ENCODE measurements around the gene TSPAN10. TPM values are rescaled to one million over a fixed set of nuclear protein-coding genes. Genes with fewer than 3 reads are reported as not detected.

Gene TSPAN10
- total RNA-seq, 1 donor, result 4.5 TPM

DNA sequence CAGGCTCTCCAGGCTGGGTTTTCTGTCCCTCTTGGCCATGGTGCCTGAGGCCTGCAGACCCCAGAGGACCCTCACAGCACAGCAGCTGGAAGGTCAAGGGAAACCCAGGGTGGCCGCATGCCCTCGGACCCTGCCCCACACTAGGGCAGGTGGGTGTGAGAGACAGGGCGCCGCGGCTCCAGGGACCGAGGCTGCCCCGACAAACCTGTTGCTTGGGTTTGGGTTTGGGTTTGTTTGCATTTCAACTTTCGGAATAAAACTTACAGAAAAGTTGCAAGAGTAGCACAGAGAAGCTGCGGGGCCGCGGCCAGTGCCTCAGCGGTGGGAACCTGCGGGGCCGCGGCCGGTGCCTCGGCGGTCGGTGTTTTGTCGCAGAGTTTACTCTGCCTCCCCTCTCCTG is 54.6 kb downstream of the TSPAN10 start:
- no peak overlapping the region for H3K4me3 ChIP-seq (ENCODE audit: low read depth, low read length)
- DNase-seq (ENCODE audit: low read depth), result no peak
- TF ChIP-seq, protein P1, sequence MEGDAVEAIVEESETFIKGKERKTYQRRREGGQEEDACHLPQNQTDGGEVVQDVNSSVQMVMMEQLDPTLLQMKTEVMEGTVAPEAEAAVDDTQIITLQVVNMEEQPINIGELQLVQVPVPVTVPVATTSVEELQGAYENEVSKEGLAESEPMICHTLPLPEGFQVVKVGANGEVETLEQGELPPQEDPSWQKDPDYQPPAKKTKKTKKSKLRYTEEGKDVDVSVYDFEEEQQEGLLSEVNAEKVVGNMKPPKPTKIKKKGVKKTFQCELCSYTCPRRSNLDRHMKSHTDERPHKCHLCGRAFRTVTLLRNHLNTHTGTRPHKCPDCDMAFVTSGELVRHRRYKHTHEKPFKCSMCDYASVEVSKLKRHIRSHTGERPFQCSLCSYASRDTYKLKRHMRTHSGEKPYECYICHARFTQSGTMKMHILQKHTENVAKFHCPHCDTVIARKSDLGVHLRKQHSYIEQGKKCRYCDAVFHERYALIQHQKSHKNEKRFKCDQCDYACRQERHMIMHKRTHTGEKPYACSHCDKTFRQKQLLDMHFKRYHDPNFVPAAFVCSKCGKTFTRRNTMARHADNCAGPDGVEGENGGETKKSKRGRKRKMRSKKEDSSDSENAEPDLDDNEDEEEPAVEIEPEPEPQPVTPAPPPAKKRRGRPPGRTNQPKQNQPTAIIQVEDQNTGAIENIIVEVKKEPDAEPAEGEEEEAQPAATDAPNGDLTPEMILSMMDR (IDR thresholded peaks at IDR 0.05; ENCODE audit: insufficient read depth, low read length), result no peak

DNA sequence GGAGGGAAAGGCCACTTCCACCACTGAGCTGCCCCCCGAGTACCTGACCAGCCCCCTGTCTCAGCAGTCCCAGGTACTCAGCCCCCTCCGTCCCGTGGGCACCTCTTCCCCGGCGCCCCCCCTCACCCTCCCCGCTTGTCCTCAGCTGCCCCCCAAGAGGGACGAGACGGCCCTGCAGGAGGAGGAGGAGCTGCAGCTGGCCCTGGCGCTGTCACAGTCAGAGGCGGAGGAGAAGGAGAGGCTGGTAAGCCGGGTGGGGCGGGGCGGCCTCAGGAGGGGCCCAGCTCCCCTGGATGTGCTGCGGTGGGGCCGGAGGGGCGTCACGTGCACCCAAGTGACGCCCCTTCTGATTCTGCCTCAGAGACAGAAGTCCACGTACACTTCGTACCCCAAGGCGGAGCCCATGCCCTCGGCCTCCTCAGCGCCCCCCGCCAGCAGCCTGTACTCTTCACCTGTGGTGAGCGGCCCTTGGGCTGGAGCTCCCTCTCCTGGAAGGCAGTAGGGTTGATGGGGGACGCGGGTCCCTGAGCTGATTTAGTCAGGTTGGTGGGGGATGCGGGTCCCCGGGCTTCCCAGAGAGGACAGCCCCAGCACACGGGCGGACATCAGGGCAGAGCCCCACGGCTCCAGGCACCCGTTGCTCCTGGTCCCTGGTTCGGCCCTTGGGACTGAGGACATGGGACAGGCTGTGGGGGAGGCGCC is 56.7 kb downstream of the TSPAN10 start:
- TF ChIP-seq, protein P1 (IDR thresholded peaks at IDR 0.05; ENCODE audit: insufficient read depth, low read length), result no peak
- H3K4me3 ChIP-seq (ENCODE audit: low read depth, low read length), result no peak overlapping the region
- no peak for DNase-seq (ENCODE audit: low read depth)

DNA sequence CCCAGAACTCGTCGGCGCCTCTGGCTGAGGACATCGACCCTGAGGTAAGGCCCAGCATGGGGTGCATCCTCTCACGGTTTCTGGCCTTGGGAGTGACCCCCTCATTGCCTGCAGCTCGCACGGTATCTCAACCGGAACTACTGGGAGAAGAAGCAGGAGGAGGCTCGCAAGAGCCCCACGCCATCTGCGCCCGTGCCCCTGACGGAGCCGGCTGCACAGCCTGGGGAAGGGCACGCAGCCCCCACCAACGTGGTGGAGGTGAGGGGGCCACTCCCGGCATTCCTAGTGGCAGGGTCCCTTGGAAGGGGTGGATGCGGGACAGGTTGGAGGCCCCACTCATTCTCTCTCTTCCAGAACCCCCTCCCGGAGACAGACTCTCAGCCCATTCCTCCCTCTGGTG is 57.8 kb downstream of the TSPAN10 start:
- TF ChIP-seq, protein P1 (IDR thresholded peaks at IDR 0.05; ENCODE audit: insufficient read depth, low read length), result no peak
- DNase-seq (ENCODE audit: low read depth), result no peak
- H3K4me3 ChIP-seq (ENCODE audit: low read depth, low read length), result no peak overlapping the region

DNA sequence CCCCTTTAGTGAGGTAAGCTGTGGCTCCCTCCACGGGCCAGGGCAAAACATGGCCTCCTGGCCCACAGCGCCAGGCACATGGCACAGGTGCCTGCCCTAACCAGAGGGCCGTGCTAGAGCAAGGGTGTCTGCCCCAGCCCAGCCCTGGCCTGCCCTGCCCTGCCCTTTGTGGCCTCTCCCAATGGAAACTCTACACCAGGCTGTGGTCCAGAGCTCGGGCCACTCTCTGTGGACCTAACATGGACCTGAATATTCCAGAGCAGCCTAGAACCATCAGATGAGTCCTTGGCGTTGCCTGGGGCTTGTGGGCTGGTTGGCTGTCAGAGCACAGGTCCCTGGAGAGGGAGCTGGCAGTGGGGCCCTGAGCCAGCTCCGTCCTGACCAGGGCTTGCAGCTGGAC is 58.2 kb downstream of the TSPAN10 start:
- no peak for DNase-seq (ENCODE audit: low read depth)
- TF ChIP-seq, protein P1 (IDR thresholded peaks at IDR 0.05; ENCODE audit: insufficient read depth, low read length), result no peak
- H3K4me3 ChIP-seq (ENCODE audit: low read depth, low read length), result no peak overlapping the region

DNA sequence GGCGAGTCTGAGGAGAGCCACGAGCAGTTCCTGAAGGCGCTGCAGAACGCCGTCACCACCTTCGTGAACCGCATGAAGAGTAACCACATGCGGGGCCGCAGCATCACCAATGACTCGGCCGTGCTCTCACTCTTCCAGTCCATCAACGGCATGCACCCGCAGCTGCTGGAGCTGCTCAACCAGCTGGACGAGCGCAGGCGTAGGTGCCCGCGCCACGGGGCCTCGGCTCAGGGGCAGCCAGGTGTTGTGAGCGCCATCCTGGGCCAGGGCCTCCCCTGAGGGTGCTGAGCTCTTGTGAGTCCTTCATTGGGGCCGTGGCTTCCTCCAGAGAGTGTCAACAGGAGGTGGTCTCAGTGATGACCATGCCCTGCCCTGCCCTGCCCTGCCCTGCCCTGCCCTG is 58.8 kb downstream of the TSPAN10 start:
- no peak overlapping the region for H3K4me3 ChIP-seq (ENCODE audit: low read depth, low read length)
- DNase-seq (ENCODE audit: low read depth), result no peak
- TF ChIP-seq, protein P1 (IDR thresholded peaks at IDR 0.05; ENCODE audit: insufficient read depth, low read length), result no peak

DNA sequence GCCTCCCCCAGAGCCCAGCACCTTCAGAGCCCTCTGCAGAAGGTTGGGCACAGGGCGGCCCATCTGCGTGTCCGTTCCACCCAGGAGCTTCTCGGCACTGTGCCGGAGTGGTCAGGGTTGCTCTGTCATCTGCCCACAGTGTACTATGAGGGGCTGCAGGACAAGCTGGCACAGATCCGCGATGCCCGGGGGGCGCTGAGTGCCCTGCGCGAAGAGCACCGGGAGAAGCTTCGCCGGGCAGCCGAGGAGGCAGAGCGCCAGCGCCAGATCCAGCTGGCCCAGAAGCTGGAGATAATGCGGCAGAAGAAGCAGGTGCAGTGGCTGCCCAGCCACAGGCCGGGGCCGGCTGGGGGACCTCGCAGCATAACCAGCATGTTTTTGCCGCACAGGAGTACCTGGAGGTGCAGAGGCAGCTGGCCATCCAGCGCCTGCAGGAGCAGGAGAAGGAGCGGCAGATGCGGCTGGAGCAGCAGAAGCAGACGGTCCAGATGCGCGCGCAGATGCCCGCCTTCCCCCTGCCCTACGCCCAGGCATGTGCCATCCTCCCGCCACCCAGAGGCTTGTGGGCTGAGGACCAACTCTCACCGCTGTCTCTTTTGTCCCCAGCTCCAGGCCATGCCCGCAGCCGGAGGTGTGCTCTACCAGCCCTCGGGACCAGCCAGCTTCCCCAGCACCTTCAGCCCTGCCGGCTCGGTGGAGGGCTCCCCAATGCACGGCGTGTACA is 59.4 kb downstream of the TSPAN10 start:
- no peak overlapping the region for H3K4me3 ChIP-seq (ENCODE audit: low read depth, low read length)
- DNase-seq (ENCODE audit: low read depth), result no peak
- TF ChIP-seq, protein P1 (IDR thresholded peaks at IDR 0.05; ENCODE audit: insufficient read depth, low read length), result no peak
